Pancreas (tissue), 10 donors: ENCODE results near the gene MGAM2. TPM values are rescaled to one million over a fixed set of nuclear protein-coding genes. Genes with fewer than 3 reads are reported as not detected.

ENCODE experiments used
- ATAC-seq, 4 donors: fragments of 200-7000 bp; cut with Tn5 transposase; one replicate each; pipeline versions ENCODE4 v1.8.0 to v1.9.1; 2020; ENCODE audit warnings: mild to moderate bottlenecking in 4 of 4, moderate library complexity in 4 of 4
- DNase-seq, 6 donors: peaks; one replicate each; pipeline ENCODE4 v3.0.0-alpha.2; 2020
- FAIRE-seq: peaks from 2 replicates; lab custom pipeline; 2012; peaks lifted over from hg19 to GRCh38; lab: Jason Lieb, UNC
- H3K27ac ChIP-seq, 4 donors: fragments of 200-600 bp; sonication (generic); 1 replicate in 3 of 4; 2 replicates in 1 of 4; pipeline versions ENCODE4 v1.5.0 to v1.8.0; 2020
- H3K27me3 ChIP-seq, 4 donors: fragments of 200-600 bp; one replicate each; pipeline ENCODE4 v1.8.0; 2021
- H3K36me3 ChIP-seq, 3 donors: fragments of 200-600 bp; sonication (generic) in 1 of 3; one replicate each; pipeline versions ENCODE4 v1.5.0 to v1.8.0; 2020 to 2021
- H3K4me1 ChIP-seq, 3 donors: fragments of 200-600 bp; one replicate each; pipeline ENCODE4 v1.8.0; 2021
- H3K4me3 ChIP-seq, 4 donors: fragments of 200-600 bp; sonication (generic) in 2 of 4; one replicate each; pipeline versions ENCODE4 v1.5.0 to v1.8.0; 2020 to 2021
- H3K9me3 ChIP-seq, 4 donors: fragments of 200-600 bp; one replicate each; pipeline ENCODE4 v1.8.0; 2021
- WGBS, 2 donors: extraction: QIAGEN DNeasy Blood & Tissue Kit; methylation state at CpG; one replicate each; pipeline ENCODE4 v1.1.7; 2013; 5-methylcytosine and 5-hydroxymethylcytosine counted together
- intact Hi-C, 3 donors: fragments of 100-400 bp; cut with DNase I; formaldehyde crosslinking; loops; one replicate each; pipeline versions ENCODE4 v1.11.1 to v1.14.2; 2022
- polyA plus RNA-seq, 2 donors: library from polyadenylated mRNA; stranded (reverse); fragments of 200-250 nt; gene quantifications; one replicate each; pipeline ENCODE4 v1.2.3, GENCODE V29; 2013
- total RNA-seq, 6 donors: library from RNA; stranded (reverse); fragmentation: NEBNext Ultra II Directional in 4 of 6; extraction: Animal tissue kit (Norgen Biotek cat#: 25700) in 4 of 6; gene quantifications; one replicate each; pipeline versions ENCODE4 v1.2.1 to v1.2.4, GENCODE V29; 2021 to 2023
- TF ChIP-seq, protein P1 (sequence below), 4 donors: fragments of 200-600 bp; sonication (generic) in 3 of 4; IDR thresholded peaks; one replicate each; pipeline versions ENCODE4 v1.5.0 to v1.8.0; 2021; ENCODE audit warnings: antibody characterized with exemption in 4 of 4
- donor health status: healthy with polysubstance abuse.
- donor health status: DM: no; HTN: no; CAD: no; lungs with moderate emphysema.
- donor health status: DM: no; HTN: no; CAD: no.
- donor health status: control.
- donor health status: control.
- donor health status: Bipolar disorder and iron deficiency.
- donor health status: DM: yes; HTN: yes; CAD: no.
- donor health status: DM: no; HTN: no; CAD: no.
- donor health status: DM: no; HTN: no; CAD: no.
- donor health status: DM: yes; HTN: yes; CAD: no.

Gene MGAM2
- total and polyA plus RNA-seq, 8 donors: 1.3 to 28.3 (median 9.5) TPM

DNA sequence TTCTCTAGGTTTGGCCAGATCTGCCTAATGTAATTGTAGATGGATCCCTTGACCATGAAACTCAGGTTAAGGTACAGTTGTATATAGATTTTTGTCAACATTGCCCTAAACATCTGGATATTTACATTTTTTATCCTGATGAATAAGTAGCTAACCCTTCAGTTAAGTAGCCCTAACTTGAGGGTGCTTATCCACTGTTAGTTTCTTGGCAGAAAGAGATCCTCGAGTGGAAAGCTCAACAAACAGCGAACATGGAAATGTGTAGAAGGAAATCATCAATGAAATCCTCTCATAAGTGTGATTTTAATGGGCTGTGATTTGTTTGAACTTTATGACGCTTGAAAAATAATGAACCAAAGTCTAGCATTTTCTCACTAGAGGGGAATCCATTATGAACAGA lies 73.6 kb downstream of the MGAM2 start:
- 68 to 76% methylated on average over 3 of the region's 3 CpGs for WGBS, 2 donors
- H3K27ac ChIP-seq: no peak overlapping the region
- TF ChIP-seq, protein P1, sequence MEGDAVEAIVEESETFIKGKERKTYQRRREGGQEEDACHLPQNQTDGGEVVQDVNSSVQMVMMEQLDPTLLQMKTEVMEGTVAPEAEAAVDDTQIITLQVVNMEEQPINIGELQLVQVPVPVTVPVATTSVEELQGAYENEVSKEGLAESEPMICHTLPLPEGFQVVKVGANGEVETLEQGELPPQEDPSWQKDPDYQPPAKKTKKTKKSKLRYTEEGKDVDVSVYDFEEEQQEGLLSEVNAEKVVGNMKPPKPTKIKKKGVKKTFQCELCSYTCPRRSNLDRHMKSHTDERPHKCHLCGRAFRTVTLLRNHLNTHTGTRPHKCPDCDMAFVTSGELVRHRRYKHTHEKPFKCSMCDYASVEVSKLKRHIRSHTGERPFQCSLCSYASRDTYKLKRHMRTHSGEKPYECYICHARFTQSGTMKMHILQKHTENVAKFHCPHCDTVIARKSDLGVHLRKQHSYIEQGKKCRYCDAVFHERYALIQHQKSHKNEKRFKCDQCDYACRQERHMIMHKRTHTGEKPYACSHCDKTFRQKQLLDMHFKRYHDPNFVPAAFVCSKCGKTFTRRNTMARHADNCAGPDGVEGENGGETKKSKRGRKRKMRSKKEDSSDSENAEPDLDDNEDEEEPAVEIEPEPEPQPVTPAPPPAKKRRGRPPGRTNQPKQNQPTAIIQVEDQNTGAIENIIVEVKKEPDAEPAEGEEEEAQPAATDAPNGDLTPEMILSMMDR (IDR thresholded peaks at IDR 0.05): no peak
- no peaks in the 10 kb centered on the region for H3K4me1 ChIP-seq
- H3K9me3 ChIP-seq: no peaks in the 10 kb centered on the region
- H3K4me3 ChIP-seq: no peak overlapping the region
- FAIRE-seq (no peak), DNase-seq (no peak), ATAC-seq (no peak)
- peaks cover 0 to 7% (median 0%) of the 10 kb centered on the region in 3 donors for H3K36me3 ChIP-seq
- H3K27me3 ChIP-seq: no peaks in the 10 kb centered on the region
- intact Hi-C loops: no loop called here

DNA sequence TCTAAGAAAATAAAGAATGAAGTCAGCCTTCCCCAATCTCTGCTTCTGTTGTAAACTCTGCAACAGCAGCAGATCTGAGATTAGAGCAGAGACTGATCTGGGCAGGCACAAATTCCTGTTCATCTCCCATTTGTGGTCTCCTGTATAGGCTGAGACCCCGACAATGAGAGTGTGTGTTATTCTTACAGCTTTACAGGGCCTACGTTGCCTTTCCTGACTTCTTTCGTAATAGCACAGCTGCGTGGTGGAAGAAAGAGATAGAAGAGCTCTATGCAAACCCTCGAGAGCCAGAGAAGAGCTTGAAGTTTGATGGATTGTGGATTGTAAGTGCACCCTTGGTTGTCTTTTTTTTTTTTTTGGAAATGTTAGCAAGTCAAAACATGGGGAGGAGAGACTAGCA lies 74.3 kb downstream of the MGAM2 start:
- no peak overlapping the region for H3K27ac ChIP-seq
- no peak overlapping the region for H3K4me3 ChIP-seq
- DNase-seq: no peak
- FAIRE-seq: no peak
- H3K4me1 ChIP-seq: no peaks in the 10 kb centered on the region
- intact Hi-C loops: no loop called here
- 71 to 72% methylated on average over 5 of the region's 5 CpGs for WGBS, 2 donors
- TF ChIP-seq, protein P1 (IDR thresholded peaks at IDR 0.05): no peak
- no peaks in the 10 kb centered on the region for H3K27me3 ChIP-seq
- H3K9me3 ChIP-seq: no peaks in the 10 kb centered on the region
- H3K36me3 ChIP-seq: peaks cover 0 to 7% (median 0%) of the 10 kb centered on the region in 3 donors
- ATAC-seq: no peak

DNA sequence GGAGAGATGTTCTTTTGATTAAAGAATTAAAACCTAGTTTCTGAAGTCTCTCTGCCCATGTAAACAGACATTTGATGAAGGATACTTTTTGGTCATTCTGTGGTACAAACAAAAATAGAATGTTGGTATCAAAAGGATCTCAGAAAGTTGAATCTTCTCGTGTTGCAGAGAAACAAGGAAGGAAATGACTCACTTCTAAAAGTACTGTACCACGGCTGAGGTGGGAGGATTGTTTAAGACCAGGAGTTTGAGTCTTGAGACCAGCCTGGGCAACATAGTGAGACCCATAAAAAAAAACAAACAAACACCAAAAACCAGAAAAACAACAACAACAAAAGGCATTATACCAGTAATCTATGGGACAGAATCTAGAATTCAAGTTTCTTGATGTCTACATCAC lies 76.6 kb downstream of the MGAM2 start:
- no peaks in the 10 kb centered on the region for H3K4me1 ChIP-seq
- FAIRE-seq: no peak
- H3K36me3 ChIP-seq: peaks cover 0 to 7% (median 0%) of the 10 kb centered on the region in 3 donors
- no peak overlapping the region for H3K27ac ChIP-seq
- H3K4me3 ChIP-seq: no peak overlapping the region
- no peaks in the 10 kb centered on the region for H3K27me3 ChIP-seq
- H3K9me3 ChIP-seq: no peaks in the 10 kb centered on the region
- DNase-seq: no peak
- WGBS, 2 donors: 65 to 71% methylated on average over 2 of the region's 2 CpGs
- intact Hi-C loops: no loop called here
- TF ChIP-seq, protein P1 (IDR thresholded peaks at IDR 0.05): no peak
- no peak for ATAC-seq

DNA sequence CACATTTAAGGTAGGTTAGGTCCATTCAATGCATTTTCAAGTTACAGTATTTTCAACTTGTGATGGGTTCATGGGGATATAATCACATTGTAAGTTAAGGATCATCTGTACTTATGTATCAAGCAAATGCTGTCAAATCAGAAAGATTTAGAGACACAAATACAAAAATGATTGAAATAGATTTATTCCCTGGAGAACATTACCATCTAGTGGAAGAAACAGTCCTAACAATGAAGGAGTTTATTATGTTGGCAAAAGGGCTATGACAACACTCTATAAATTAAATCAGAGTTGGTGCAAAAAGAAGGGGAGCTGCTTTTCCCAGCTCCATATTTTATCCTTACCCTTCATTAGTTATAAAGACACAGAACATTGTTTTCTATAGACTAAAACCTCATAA lies 77.3 kb downstream of the MGAM2 start:
- DNase-seq (no peak), ATAC-seq (peak in 2 of 4 donors; percentile 52 to 65), FAIRE-seq (no peak)
- TF ChIP-seq, protein P1 (IDR thresholded peaks at IDR 0.05): peak in 1 of 4 donors; percentile 19
- Histone ChIP-seq H3K4me1 (no peaks in the 10 kb centered on the region), H3K27ac (no peak overlapping the region), H3K9me3 (no peaks in the 10 kb centered on the region), H3K4me3 (no peak overlapping the region), H3K27me3 (no peaks in the 10 kb centered on the region), H3K36me3 (peaks cover 0 to 7% (median 0%) of the 10 kb centered on the region in 3 donors)
- intact Hi-C loops: no loop called here

DNA sequence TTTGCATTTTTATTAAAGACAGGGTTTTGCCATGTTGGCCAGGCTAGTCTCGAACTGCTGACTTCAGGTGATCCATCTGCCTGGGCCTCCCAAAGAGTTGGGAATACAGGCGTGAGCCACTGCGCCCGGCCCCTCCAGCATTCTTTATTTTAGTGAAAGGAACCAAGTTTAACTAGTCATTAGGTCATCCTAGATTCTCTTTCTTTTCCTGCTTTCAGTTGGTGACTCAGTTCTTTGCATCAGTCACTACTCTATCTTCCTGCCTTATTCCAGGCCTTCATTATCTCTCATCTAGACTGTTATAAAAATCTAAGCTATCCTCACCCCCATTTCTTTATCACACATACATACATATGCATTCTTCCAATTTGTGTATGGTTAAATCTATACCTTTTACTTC lies 82.7 kb downstream of the MGAM2 start:
- 88 to 96% methylated on average over 4 of the region's 4 CpGs for WGBS, 2 donors
- DNase-seq (no peak), FAIRE-seq (no peak), ATAC-seq (no peak)
- no peaks in the 10 kb centered on the region for H3K9me3 ChIP-seq
- H3K27ac ChIP-seq: no peak overlapping the region
- intact Hi-C loops: loop anchor here in 1 of 3 donors (10.0 kb wide), 1 partner anchor 219 kb away; the partner anchor contains the start of gene TAS2R38
- TF ChIP-seq, protein P1 (IDR thresholded peaks at IDR 0.05): no peak
- H3K4me1 ChIP-seq: no peaks in the 10 kb centered on the region
- H3K4me3 ChIP-seq: no peak overlapping the region
- peaks cover 0 to 4% (median 0%) of the 10 kb centered on the region in 3 donors for H3K36me3 ChIP-seq
- H3K27me3 ChIP-seq: no peaks in the 10 kb centered on the region
